Activated CD8-positive, alpha-beta T cell treated with anti-CD3 and anti-CD28 coated beads, Interleukin-2, amount 10 ng/mL, durations not matched to agents 7 days and 5 days (primary cell): ENCODE measurements around the gene PIK3C3. TPM values are rescaled to one million over a fixed set of nuclear protein-coding genes. Genes with fewer than 3 reads are reported as not detected.

ENCODE experiments used
- ATAC-seq: fragments of 150-1000 bp; cut with Tn5 transposase; one replicate; pipeline ENCODE4 v1.10.0; 2021; ENCODE audit warnings: moderate library complexity
- CTCF ChIA-PET: fragments of 350-600 bp; sonication (Branson Sonifier 250); formaldehyde crosslinking; loops from one replicate; lab custom pipeline; 2021; ENCODE audit warnings: antibody characterized with exemption; lab: Charles Lee
- POLR2A ChIA-PET: fragments of 350-600 bp; sonication (Branson Sonifier 250); formaldehyde crosslinking; loops from one replicate; lab custom pipeline; 2021; ENCODE audit warnings: antibody characterized with exemption; lab: Charles Lee
- DNase-seq: peaks from one replicate; pipeline ENCODE4 v3.0.0-alpha.2; 2020
- H3K27ac Mint-ChIP-seq: one replicate; pipeline ENCODE4 v1.8.0; 2021; ENCODE audit warnings: mild to moderate bottlenecking, mixed read lengths
- H3K27me3 Mint-ChIP-seq: one replicate; pipeline ENCODE4 v1.8.0; 2021; ENCODE audit warnings: low read depth, mixed read lengths
- H3K36me3 Mint-ChIP-seq: one replicate; pipeline ENCODE4 v1.8.0; 2021; ENCODE audit warnings: low read depth, mixed read lengths
- H3K4me1 Mint-ChIP-seq: one replicate; pipeline ENCODE4 v1.8.0; 2021; ENCODE audit warnings: low read depth, mixed read lengths
- H3K4me3 Mint-ChIP-seq: one replicate; pipeline ENCODE4 v1.8.0; 2021; ENCODE audit warnings: mild to moderate bottlenecking, mixed read lengths
- H3K9me3 Mint-ChIP-seq: one replicate; pipeline ENCODE4 v1.8.0; 2022; ENCODE audit warnings: mixed read lengths; ENCODE audit not compliant: insufficient read depth
- total RNA-seq, 2 experiments: library from RNA; stranded (reverse); gene quantifications; one replicate each; pipeline ENCODE4 v1.2.3, GENCODE V29; 2021

Gene PIK3C3
- total RNA-seq, 2 experiments from 2014 or later = 40.4 to 44.7 TPM

GRCh38 chr18:41967680-41968079 is 12.6 kb downstream of the PIK3C3 start:
- ChIA-PET POLR2A (interaction anchor here (1.2 kb wide), 1 partner anchor 10 kb away, joined by 4 read pairs; no protein-coding TSS in a partner anchor), CTCF (no interaction called here)
- peaks cover 41% of the 10 kb centered on the region for H3K36me3 Mint-ChIP-seq
- H3K4me1 Mint-ChIP-seq = peaks cover 7% of the 10 kb centered on the region
- ATAC-seq (no peak), DNase-seq (no peak)
- H3K9me3 Mint-ChIP-seq = no peaks in the 10 kb centered on the region
- H3K27ac Mint-ChIP-seq = no peak overlapping the region
- no peak overlapping the region for H3K4me3 Mint-ChIP-seq
- no peaks in the 10 kb centered on the region for H3K27me3 Mint-ChIP-seq

DNA sequence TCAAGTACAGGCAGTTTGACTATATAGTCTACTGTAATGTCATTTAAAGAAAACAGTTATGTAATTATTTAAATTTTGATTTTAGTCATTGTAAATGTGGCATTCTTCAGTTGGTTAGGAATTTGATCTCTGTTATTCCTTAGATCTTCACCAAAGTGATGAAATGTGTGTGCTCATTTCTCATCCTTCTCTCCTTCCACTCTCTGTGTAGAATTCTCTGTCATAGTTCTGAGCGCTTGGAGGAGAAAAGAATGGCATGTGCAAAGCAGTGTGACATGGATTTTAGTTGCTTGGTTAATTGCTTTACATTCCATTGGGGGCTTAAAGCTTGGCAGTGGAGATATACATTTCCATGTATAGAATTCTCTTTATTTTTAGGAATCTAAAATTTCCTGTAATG is 14.8 kb downstream of the PIK3C3 start:
- Mint-ChIP-seq H3K4me1 (peaks cover 17% of the 10 kb centered on the region), H3K9me3 (no peaks in the 10 kb centered on the region), H3K27me3 (no peaks in the 10 kb centered on the region), H3K27ac (no peak overlapping the region), H3K36me3 (peaks cover 33% of the 10 kb centered on the region), H3K4me3 (no peak overlapping the region)
- no peak for DNase-seq
- ATAC-seq = no peak
- ChIA-PET POLR2A (no interaction called here), CTCF (interaction anchor here (1.6 kb wide), 1 partner anchor 58 kb away, joined by 4 read pairs; no protein-coding TSS in a partner anchor)

DNA sequence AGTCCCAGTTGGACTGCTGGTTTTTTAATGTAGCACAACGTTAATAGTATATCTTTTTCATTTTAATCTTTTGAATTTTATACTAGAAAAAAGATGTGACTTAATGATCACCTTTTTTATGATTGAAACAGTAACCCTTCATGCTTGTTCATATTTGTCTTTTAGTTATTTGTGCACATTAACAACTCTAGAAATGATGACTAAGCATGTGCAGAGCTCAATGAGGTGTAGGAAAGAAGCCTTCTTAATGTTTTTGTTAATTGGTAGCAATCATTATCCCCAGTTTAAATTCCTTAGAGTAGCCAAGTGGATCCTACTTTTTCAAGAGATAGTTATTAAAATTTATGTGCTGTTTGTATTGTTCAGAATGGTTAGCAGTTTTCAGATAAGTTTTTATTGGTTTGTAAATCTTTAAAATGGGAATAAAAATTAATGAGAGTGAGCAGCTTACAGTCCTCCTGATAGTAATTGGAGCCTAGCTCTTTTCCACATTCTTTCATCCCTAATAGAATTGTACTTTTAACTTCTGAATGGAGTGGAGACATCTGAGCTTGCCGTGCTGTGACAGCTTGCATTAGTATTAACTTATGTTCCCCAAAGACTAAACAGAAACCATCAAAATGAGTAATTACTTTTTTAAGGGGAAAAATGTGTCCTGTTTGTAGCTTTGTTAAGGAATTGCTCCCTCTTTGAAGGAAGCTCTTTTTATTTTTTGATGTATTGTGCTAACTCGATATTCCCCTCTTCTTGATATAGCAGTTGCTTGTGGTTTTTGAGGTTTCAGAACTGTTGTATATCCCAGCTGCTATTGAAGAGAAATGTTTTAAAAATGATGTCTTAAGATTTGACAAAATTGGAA is 17.3 kb downstream of the PIK3C3 start:
- DNase-seq = no peak
- Mint-ChIP-seq H3K9me3 (no peaks in the 10 kb centered on the region), H3K27me3 (no peaks in the 10 kb centered on the region), H3K4me3 (no peak overlapping the region), H3K36me3 (peaks cover 21% of the 10 kb centered on the region), H3K4me1 (peaks cover 27% of the 10 kb centered on the region), H3K27ac (no peak overlapping the region)
- ChIA-PET CTCF (interaction anchor here (1.5 kb wide), 1 partner anchor 142 kb away, joined by 4 read pairs; no protein-coding TSS in a partner anchor), POLR2A (no interaction called here)
- ATAC-seq = no peak

DNA sequence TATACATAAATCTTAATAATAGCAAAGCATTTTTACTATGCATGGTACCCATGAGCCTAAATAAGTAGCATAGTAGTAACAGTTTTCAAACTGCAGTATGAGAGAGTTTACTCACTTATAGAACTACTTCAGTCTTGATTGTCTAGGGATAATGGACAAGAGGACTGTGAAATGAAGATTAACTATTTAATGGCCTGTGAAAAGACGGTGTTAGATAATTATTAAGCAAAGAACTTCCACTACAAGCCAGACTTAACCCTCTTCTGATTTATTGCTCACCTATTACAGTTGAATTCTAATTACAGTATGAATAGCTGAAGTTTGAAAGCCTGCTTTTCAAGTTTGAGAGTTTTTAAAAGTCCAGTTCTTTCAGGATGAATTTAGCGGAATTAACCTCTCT is 18.9 kb downstream of the PIK3C3 start:
- Mint-ChIP-seq H3K27ac (no peak overlapping the region), H3K4me3 (no peak overlapping the region), H3K27me3 (no peaks in the 10 kb centered on the region), H3K36me3 (peaks cover 19% of the 10 kb centered on the region), H3K9me3 (no peaks in the 10 kb centered on the region), H3K4me1 (peaks cover 27% of the 10 kb centered on the region)
- ATAC-seq (no peak), DNase-seq (no peak)
- ChIA-PET CTCF (interaction anchor here (1.4 kb wide), 1 partner anchor 54 kb away, joined by 5 read pairs; no protein-coding TSS in a partner anchor), POLR2A (no interaction called here)

GRCh38 chr18:41974796-41975201 is 19.8 kb downstream of the PIK3C3 start:
- POLR2A ChIA-PET = no interaction called here
- DNase-seq (no peak), ATAC-seq (peak; percentile 42)
- Mint-ChIP-seq H3K4me1 (peaks cover 27% of the 10 kb centered on the region), H3K9me3 (no peaks in the 10 kb centered on the region), H3K4me3 (no peak overlapping the region), H3K36me3 (peaks cover 19% of the 10 kb centered on the region), H3K27ac (no peak overlapping the region), H3K27me3 (no peaks in the 10 kb centered on the region)
- CTCF ChIA-PET = interaction anchor here (0.9 to 1.4 kb wide), 2 partner anchors 20 to 53 kb away, joined by 5 read pairs; partner anchors contain the start of gene PIK3C3

- ATAC-seq (no peak), DNase-seq (no peak)
- Mint-ChIP-seq H3K4me1 (peaks cover 27% of the 10 kb centered on the region), H3K4me3 (no peak overlapping the region), H3K36me3 (peaks cover 15% of the 10 kb centered on the region), H3K27ac (no peak overlapping the region), H3K27me3 (no peaks in the 10 kb centered on the region), H3K9me3 (no peaks in the 10 kb centered on the region)
- ChIA-PET CTCF (interaction anchor here (0.8 to 1.4 kb wide), 3 partner anchors 10 to 53 kb away, joined by 3 to 5 read pairs (median 5); partner anchors contain the start of gene PIK3C3), POLR2A (no interaction called here)
Observed at GRCh38 chr18:41975284-41975683, 20.2 kb downstream of the PIK3C3 start.

DNA sequence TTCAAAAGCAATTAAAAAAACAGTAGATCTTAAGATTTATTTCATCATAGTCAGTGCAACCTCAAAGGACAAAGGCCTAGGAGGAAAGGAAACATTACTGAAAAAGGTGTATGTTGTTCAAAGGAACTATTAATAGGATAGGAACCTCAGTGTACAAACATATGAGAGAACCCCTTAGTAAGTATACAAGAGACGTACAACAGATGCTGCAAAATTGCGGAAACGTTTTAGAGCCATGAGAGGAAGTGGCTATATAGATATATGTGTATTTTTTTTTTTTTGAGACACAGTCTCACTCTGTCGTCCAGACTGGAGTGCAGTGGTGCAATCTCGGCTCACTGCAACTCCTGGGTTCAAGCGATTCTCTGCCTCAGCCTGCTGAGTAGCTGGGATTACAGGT is 22.2 kb downstream of the PIK3C3 start:
- DNase-seq (no peak), ATAC-seq (no peak)
- H3K4me1 Mint-ChIP-seq = peaks cover 28% of the 10 kb centered on the region
- no peak overlapping the region for H3K27ac Mint-ChIP-seq
- no peak overlapping the region for H3K4me3 Mint-ChIP-seq
- no peaks in the 10 kb centered on the region for H3K27me3 Mint-ChIP-seq
- ChIA-PET POLR2A (no interaction called here), CTCF (no interaction called here)
- no peaks in the 10 kb centered on the region for H3K9me3 Mint-ChIP-seq
- peaks cover 12% of the 10 kb centered on the region for H3K36me3 Mint-ChIP-seq

- peaks cover 11% of the 10 kb centered on the region for H3K4me1 Mint-ChIP-seq
- H3K27ac Mint-ChIP-seq = peak overlapping the region; percentile 30
- ATAC-seq (no peak), DNase-seq (no peak)
- CTCF ChIA-PET = interaction anchor here (0.7 to 1.1 kb wide), 2 partner anchors 21 to 336 kb away, joined by 3 read pairs; no protein-coding TSS in a partner anchor
- no peaks in the 10 kb centered on the region for H3K9me3 Mint-ChIP-seq
- H3K4me3 Mint-ChIP-seq = no peak overlapping the region
- H3K36me3 Mint-ChIP-seq = peaks cover 16% of the 10 kb centered on the region
- POLR2A ChIA-PET = no interaction called here
- H3K27me3 Mint-ChIP-seq = no peaks in the 10 kb centered on the region
Observed at GRCh38 chr18:41982942-41983660, 28.1 kb downstream of the PIK3C3 start.

- ChIA-PET CTCF (interaction anchor here (1.5 to 1.6 kb wide), 3 partner anchors 31 to 67 kb away, joined by 3 to 5 read pairs (median 4); partner anchors contain the start of gene PIK3C3), POLR2A (no interaction called here)
- Mint-ChIP-seq H3K4me1 (peaks cover 11% of the 10 kb centered on the region), H3K4me3 (no peak overlapping the region), H3K27ac (no peak overlapping the region), H3K9me3 (no peaks in the 10 kb centered on the region), H3K27me3 (no peaks in the 10 kb centered on the region), H3K36me3 (peaks cover 20% of the 10 kb centered on the region)
- DNase-seq (no peak), ATAC-seq (no peak)
Observed at GRCh38 chr18:41985914-41986313, 30.9 kb downstream of the PIK3C3 start.

DNA sequence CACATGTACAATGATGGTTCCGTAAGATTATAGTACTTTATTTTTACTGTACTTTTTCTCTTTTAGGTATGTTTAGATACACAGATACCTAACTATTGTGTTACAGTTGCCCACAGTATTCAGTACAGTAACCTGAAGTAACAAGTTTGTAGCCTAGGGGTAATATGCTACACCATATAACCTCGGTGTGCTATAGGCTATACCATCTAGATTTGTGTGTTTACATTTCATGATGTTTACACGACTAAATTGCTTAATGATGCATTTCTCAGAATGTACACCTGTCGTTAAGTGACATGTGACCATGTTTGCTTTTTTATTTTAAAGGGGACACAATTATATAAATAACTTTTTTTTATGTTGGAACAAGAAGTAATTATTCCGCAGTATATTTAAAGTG is 34.5 kb downstream of the PIK3C3 start:
- POLR2A ChIA-PET = no interaction called here
- Mint-ChIP-seq H3K4me1 (no peaks in the 10 kb centered on the region), H3K27ac (no peak overlapping the region), H3K4me3 (no peak overlapping the region), H3K9me3 (no peaks in the 10 kb centered on the region), H3K27me3 (no peaks in the 10 kb centered on the region), H3K36me3 (peaks cover 28% of the 10 kb centered on the region)
- CTCF ChIA-PET = no interaction called here
- DNase-seq (no peak), ATAC-seq (no peak)

- Mint-ChIP-seq H3K27ac (no peak overlapping the region), H3K9me3 (no peaks in the 10 kb centered on the region), H3K36me3 (peaks cover 24% of the 10 kb centered on the region), H3K4me3 (no peak overlapping the region), H3K27me3 (no peaks in the 10 kb centered on the region), H3K4me1 (no peaks in the 10 kb centered on the region)
- ChIA-PET CTCF (no interaction called here), POLR2A (no interaction called here)
- DNase-seq = no peak
- ATAC-seq = no peak
Observed at GRCh38 chr18:41992066-41992465, 37.0 kb downstream of the PIK3C3 start.
